Stimulated activated CD8-positive, alpha-beta memory T cell treated with anti-CD3 and anti-CD28 coated beads, Interleukin-2, amount 100 ng/mL, for 48 hours (primary cell): ENCODE results near the gene ASAP2.

ENCODE experiments used
- DNase-seq, 2 donors: peaks; one replicate each; pipeline ENCODE4 v3.0.0-alpha.2; 2020; ENCODE audit warnings: low read depth in 2 of 2

The ASAP2 gene

DNA sequence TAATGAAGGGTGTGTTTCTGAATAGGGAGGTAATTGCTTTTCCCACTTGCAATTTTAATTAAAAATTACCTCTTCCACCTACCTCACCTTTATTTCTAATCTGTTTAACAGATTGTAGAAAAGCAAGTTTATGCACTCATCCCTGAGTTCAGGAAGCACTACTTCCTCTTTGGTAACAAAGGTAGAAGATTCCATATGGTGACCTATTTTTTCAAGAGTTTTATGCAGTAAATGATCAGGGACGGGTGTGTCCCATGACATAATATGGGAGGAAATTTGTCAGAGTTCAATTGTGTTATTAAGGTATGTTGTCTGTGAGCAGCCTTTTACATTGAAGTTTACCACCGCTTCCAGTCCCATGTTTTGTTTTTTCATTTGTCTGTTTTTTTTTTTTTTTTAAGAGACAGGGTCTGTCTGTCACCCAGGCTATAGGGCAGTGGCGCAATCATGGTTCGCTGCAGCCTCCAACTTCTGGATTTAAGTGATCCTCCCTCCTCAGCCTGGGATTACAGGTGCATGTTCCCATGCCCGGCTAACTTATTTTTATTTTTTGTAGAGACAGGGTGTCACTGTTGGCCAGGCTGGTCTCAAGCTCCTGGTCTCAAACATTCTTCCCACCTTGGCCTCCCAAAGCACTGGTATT is 68.2 kb downstream of the ASAP2 start:
- DNase-seq, result no peak

DNA sequence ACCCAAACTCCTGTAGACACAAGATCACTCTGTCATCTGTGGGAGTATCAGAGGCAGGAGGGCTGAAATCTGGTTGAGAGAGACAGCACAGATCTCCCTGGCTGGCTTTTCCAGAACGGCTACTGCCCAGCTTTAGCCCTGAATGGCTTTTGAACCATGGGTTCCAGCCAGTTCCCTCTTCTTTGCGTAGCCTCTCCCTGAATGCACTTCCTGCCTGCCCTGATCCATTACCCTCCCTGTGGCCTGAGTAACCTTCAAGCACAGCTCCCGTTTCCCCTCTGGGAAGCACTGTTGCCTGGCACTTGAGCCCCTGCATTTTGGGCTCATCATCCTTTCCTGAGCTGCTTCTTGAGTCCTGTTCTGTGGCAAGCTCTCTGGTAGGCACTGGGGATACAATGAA is 68.8 kb downstream of the ASAP2 start:
- DNase-seq, result no peak

DNA sequence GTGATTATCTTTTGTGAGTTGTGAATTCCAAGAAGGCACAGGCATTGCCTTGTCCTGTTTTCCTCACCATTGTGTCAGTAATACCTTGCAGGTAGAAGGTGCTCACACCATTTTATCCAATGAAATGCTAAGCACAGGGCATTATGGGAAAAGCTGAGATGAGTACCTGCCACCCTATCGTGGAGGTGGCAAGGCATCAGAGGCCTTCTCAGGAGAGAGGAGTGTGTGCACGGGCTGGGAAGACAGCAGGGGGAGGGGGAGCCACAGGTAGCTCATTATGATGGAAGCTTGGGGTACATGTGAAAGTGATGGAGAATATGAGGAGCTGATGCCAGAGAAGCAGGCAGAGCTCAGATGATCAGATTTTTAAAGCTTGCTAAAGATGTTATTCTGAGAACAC is 69.5 kb downstream of the ASAP2 start:
- no peak for DNase-seq

DNA sequence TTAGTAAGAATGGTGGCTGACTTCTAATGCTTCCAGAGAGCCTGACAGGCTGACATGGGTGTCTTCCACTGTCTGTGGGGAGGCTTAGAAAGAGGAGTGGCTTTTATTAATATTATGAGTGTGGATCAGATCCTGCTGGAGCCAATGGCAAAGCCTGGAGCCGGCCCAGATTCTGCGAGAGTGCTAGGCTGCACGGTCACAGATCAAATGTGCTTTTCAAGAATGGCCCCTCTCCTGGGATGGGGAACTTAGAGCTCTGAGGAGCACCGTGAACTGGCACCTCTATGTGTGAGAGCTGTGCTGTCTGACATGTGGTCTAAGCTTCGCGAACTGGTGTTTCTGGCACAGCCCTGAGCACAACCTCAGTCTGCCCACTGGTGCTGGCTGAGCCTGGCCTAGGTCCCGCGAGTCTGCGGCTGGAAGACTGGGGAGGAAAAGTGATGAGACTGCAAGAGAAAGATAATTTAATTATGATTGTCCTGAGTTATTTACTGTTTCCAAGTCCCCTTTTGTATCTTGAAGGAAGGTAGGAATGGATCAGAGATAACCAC is 70.4 kb downstream of the ASAP2 start:
- no peak for DNase-seq

DNA sequence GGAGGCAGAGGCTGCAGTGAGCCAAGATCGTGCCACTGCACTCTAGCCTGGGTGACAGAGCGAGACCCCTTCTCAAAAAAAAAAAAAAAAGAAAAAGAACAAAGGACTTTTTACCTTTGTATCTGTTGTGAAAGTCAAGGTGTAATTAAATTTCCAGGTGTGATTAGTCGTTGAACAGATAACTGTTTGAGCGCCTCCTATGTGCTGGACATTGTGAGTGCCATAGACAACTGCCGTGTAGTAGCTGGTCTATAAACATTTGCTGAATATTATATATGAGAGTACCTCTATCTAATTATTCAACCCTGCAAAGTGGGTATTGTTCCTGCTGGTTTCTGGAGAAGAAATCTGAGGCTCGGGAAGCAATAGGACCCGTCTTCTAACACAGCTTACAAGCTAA is 71.8 kb downstream of the ASAP2 start:
- DNase-seq, result no peak

DNA sequence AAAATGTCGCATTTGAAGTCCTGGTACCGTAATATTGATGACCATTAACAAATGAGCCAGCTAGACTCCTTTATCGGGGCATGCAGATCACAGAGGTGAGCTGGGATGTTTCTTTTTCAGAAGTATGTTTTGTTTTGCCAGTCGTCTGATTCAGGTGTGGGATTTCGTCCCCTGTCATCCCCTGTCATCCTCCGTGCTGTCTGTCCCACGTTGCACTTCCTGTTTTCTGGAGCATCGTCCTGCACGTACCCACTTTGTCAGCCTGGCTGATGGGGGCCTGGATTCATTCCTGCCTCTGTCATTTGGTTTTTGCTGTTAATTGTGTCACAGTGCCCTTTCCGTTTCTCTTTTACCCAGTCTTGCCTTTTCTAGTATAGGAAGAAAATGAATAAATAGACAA is 72.8 kb downstream of the ASAP2 start:
- DNase-seq, result no peak

DNA sequence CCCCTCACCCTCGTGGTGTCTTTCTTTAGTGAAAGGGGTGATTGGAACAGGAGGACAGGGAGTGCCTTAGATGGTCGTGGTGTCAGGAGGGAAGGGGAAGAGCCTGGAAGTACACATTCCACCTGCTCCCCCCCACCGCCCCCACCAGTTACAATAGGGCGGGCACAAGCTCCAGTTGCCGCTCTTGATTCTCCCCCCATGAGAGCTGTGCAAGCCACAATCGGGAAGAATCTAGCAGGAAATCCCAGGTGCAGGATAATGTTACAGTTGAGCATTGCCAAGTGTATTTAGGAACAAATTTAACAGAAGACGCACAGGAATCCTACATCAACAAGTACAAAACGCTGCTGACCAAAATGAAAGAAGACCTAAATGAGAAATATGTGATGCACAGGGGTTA is 73.6 kb downstream of the ASAP2 start:
- no peak for DNase-seq

DNA sequence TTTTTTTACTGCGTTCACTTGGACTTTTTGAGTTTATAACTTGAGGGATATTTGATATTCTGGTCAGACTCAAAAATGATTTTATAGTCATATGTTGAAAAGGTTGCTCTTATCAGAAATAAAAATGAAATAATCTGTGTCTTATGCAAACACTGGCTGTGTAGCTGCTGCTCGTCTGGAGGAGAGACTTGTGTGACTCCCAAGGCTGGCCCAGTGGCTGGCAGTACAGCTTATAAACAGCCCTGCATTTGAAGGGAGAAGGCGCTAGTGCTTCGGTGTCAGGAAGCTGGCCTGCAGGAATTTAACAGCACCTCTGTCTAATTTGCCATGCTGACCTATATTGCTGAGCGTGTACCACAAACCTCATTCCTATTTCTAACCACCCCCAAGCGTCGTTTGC is 74.5 kb downstream of the ASAP2 start:
- no peak for DNase-seq

DNA sequence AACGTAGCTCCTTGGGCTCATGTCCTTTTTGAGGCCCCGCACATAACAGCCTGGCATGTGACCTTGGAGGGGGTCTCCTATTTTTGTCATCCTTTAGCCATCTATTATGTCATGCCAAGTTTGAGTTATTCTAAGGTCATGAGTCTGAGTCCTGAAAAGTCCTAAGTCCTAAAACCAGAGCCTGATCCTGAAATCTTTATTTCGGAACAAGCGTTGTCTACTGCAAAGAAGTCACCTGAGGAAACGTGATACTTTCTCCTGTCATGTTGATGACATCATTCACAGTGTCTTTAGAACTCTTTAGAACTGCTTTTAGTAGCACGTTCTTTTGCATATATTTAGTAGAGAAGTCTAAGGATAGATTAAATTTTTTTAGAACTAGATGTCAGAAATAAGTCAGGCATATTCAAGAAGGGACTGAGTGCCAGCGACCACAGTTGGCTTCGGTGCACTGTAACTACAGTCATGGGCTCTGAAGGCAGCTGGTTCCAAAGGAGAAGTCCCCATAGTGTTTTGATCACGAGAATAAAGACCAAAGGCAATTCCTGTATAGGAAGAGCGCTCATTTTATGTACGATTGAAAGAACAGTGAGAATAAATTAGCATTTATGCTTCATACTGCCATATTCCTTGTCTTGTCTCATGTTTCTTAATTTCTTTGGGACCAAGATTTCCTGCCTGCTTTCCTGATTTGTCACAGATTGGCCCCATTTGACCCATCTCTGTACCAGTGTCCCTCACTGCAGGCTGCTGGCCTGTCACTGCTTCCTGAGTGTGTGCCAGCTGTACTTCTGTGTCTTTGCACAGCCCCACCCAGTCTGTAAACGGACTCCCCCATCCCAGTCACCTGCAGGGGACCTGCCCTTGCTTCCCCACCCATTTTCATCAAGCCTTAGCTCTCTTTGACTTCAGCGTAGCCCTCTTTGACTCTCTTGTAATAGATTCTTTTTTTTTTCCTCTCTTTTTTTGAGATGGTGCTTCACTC is 75.8 kb downstream of the ASAP2 start:
- no peak for DNase-seq

DNA sequence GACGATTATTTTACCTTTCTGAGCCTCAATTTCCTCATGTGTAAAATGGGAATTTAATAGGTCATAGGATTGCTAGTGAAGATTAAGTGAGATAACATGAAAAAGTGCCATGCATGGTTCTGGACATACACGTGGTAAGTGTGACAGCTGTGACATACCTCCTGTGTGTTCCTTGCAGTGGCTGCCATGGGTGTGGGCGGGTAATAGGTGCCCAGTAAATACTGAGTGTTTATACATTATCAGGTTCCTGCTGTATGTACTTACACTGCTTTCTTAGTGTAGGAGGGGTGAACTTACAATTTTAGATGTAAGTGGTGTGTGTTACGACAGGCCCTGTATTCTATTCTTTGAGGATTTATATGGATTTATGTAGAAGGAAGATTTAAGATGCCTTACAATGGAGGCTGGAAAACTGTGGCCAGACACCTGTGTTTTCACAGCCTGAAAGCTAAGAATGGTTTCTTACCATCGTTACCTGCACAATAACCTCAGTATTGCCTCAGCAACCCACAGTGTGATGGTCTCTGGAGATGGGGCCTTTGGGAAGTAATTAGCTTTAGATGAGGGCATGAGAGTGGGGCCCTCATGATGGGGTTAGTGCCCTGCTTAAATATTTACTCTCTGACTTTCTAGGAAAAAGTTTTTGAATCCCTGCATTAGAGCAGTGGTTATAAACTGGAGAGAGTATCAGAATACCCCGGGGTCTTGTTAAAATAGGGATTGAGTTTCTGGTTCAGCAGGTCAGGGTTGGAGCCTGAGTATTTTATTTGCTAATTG is 78.1 kb downstream of the ASAP2 start:
- no peak for DNase-seq

DNA sequence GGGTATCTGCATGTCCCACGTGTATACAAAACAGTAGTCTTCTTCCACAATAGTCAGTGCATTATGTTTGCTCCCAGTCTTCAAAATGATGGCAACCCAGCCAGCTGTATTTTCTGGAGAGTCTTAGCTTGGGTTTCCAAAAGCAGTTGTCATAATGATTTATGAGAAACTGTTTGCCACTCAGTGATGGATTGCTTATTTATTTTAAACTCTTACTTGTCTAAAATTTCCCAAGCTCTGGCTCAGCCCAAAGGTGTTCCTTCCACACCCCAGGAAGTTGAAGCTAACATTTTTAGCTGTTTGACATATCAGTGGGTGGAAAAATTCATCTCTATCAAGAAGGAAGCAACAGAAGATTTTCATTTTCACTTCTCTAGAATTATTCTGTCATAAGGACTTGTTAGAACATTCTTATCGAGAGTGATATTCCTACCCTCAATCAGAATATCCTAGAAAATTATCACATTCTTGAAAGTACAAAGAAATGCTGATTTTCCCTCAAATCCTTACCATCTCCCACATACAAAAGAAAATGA is 78.8 kb downstream of the ASAP2 start:
- no peak for DNase-seq

DNA sequence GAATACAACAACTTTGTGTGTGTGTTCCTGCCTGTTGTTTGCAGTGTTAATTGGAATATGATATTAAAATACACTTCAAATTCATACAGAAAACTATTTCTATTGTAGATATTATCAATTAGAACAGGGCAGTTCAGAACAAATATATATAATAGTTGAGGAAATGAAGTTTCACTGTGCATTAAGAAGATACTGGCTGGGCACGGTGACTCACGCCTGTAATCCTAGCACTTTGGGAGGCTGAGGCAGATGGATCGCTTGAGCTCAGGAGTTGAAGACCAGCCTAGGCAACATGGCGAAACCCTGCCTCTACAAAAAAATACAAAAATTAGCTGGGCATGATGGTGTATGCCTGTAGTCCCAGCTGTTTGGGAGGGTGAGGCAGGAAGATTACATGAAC is 79.3 kb downstream of the ASAP2 start:
- no peak for DNase-seq

DNA sequence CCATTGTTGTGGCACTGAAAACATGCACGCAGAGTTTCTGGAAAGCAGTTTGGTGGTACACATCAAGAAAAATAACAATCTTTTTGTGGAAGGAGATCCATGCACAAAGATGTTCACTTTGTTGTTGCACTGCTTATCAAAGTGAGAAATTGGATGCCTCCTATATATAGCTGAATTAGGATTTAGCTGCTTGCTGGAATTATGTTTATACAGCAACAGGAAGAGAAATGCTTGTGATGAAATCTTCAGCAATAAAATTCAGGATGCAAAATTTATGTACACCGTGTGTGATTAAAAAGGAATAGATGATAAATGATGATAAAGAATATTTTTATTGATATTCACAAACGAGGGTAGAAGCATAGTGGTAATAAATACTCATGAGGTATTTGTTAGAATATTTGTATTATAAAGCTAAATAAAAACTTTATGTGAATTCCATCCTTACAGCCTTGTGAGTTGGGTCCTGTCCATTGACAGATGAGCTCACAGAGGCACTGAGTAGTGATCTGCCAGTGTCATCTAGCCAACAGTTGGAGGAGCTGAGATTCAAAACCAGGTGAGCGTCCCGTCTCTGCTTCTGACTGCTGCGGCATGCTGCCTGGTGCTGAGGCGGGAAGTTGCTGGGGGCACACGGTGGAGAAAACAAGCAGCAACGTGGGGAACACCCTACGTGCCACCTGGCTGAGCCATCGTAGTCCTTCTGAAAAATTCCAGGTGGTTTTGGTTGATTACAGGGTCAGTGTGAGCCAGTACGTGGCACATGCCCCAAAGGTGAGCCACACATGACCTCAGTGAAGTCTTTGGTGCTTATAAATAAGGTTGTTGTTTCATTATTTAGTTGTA is 80.2 kb downstream of the ASAP2 start:
- DNase-seq, result no peak

DNA sequence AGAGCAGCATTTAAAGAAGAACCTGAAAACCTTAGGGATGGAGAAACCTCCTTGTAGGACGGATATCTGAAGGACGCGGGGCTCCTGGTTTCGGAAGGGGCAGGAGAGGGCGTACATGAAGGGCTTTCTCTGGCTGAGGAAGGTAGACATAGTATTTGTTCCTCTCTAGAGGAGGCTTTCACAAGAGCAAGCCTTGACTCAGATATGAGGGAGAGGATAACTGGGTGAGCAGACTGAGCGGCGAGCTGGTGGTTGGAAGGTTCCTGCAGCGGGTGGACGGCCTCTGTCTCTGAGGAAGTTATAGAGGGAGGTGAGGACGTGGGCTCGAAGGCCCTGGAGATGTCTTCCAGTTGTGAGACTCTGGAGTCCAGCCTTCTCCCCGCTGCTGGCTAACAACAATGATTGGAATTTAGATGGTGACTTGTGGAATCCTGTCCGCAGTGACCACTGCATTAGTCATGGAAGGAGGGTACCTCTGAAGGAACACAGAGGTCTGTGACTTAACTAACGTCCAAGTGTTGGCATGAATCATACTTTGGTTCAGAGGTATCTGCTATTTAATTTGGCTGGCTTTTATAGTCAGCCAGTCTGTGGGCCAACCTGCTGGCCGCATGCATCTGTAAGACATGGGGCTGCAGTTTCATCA is 80.9 kb downstream of the ASAP2 start:
- no peak for DNase-seq

DNA sequence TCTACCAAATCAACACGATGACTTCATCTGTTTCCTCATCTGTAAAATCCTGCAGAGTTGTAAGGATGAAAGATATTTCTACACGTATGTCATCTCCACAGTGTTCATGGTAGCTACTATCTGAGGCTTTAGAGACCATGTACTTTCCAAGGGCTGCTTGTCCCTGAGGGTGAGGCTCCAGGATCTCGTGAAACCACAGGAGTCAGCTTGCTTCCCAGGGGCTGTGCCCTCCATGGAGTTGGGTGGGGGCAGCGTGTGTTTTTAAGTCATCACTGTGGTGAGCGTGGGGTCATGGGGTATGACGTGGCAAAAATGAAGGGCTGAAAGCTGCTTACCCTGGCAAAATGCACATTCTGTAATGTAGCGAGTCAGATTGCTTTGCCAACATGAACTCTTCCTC is 81.6 kb downstream of the ASAP2 start:
- no peak for DNase-seq

DNA sequence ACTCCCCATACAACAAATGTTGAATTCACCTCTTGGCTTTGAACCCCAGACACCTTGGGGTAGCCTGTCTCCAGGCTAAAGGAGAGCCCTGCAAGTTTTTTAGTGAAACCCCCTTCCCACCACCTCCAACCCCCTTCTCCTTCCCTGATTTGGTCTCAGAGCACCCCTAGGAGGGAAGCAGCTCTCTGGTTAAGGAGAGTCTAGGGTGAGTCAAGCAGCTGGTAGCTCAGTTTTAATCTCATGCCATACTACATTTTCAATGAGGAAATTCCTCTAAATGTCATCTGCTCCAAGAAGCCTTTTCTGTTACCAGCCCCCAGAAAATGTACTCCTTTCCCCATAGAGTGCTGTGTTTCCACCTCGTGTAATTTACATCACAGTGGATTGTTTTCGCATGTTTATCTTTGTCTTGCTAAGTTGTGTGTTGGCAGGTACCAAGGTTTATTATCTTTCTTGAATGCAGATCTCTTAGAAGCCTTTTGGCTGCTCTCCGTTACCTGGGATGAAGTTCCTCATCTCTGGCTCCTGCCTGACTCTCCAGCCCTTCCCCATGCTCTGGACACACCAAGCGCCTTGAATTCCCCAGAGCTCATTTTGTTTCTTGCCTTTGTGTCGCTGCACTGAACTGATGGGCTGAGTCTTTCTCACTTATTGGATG is 82.2 kb downstream of the ASAP2 start:
- DNase-seq, result no peak

DNA sequence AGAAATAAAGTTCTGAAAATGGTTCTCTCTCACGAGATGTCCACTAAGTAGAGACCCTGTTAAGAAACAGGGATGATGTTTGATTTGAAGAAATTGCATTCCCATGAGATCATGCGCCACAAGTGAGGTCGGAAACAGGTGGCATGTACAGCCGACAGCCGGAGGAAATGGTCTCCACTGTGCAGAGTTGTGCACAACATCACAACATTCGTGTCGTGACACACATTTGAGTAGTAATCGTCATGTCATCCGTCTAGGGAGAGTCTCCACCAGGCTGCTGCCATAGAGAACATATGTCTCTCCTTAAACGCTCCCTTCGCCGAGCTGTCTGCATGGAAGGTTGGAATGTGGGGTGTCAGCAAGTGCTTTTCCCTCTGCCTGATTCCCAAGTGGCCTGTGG is 84.7 kb downstream of the ASAP2 start:
- DNase-seq, result no peak

DNA sequence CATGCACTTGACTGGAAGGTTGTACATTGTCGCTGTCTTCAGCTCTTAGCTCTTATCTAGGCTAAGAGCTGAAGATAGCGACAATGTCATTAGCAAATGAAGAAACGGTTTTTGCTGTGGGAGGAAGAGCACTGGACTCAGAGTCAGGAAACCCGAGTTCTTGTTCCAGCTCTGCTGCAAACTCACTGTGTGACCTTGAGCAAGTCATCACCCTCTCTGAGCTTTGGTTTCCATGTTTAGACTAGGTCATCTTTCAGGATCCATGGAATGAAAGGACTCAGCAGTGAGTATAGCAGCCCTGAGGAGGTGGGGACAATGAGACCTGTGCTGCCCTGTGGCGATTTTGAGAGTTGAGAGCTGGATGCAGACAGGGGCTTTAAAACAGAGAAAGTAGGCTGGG is 85.3 kb downstream of the ASAP2 start:
- DNase-seq, result no peak

DNA sequence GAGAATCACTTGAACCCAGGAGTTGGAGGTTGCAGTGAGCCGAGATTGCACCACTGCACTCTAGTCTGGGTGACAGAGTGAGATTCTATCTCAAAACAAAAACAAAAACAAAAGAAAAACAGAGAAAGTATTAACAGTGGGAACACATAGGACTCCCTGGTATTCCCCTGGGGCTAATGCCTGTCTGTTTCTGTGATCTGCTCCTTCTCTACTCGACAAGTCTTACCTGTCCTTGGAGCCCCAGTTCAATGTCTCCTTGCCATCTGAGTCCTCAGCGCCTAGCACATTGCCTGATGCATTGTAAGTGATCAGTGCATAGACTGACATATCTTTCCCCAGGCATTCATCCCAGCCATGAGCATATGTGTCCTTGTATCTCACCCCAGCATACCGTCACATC is 85.8 kb downstream of the ASAP2 start:
- no peak for DNase-seq

DNA sequence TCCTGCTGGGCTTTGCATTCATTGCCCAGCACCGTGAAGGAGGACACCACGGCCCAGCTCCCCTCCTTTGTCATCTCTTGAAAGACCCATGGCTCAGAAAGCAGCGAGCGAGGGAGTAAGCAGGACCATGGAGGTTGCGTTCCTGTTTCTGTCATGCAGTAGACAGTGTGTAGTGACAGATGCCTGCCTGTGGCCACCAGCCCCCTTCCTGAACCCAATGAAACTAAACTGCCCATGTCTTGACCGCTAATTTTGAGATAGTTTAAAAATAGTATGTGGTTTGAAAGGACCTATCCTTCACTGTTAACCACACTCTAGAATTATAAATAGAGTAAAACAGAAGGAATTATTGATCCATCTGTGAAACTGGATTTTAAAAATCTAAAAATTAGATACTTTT is 88.2 kb downstream of the ASAP2 start:
- DNase-seq, result no peak
